Osteoblast (primary cell): ENCODE data around the gene NAV2. TPM values are rescaled to one million over a fixed set of nuclear protein-coding genes. Genes with fewer than 3 reads are reported as not detected.

Source experiments
- DNase-seq: peaks from one replicate; pipeline ENCODE4 v3.0.0; 2011; ENCODE audit warnings: low spot score, mixed read lengths; ENCODE audit not compliant: insufficient read length; ENCODE audit errors: missing footprints
- H2AFZ ChIP-seq: 2 replicates; pipeline ENCODE4 v1.6.0; 2011; ENCODE audit warnings: mild to moderate bottlenecking, low read length
- H3K27ac ChIP-seq: 2 replicates; pipeline ENCODE4 v1.5.1; 2011; ENCODE audit warnings: mild to moderate bottlenecking, low read depth, low read length, moderate library complexity
- H3K27me3 ChIP-seq: 2 replicates; pipeline ENCODE4 v1.6.0; 2012; ENCODE audit warnings: mild to moderate bottlenecking, control low read depth, inconsistent platforms, low read length, moderate library complexity; ENCODE audit not compliant: insufficient read depth
- H3K36me3 ChIP-seq: 2 replicates; pipeline ENCODE4 v1.5.1; 2011; ENCODE audit warnings: mild to moderate bottlenecking, low read length, control low read depth, moderate library complexity; ENCODE audit not compliant: insufficient read depth
- H3K4me1 ChIP-seq: 2 replicates; pipeline ENCODE4 v1.5.1; 2011; ENCODE audit warnings: mild to moderate bottlenecking, low read length, control low read depth, moderate library complexity; ENCODE audit not compliant: insufficient read depth
- H3K4me2 ChIP-seq: 2 replicates; pipeline ENCODE4 v1.6.0; 2011; ENCODE audit warnings: mild to moderate bottlenecking, low read length; ENCODE audit not compliant: insufficient read depth
- H3K4me3 ChIP-seq: fragments of 200-600 bp; sonication (generic); 3 replicates; pipeline ENCODE4 v1.5.1; 2012; ENCODE audit warnings: mild to moderate bottlenecking, low read length, inconsistent platforms; ENCODE audit not compliant: insufficient read depth
- H3K79me2 ChIP-seq: 2 replicates; pipeline ENCODE4 v1.6.0; 2012; ENCODE audit warnings: mild to moderate bottlenecking, low read length, control low read depth, inconsistent platforms; ENCODE audit not compliant: insufficient read depth
- H3K9me3 ChIP-seq: 2 replicates; pipeline ENCODE4 v1.5.1; 2011; ENCODE audit warnings: low read depth, low read length, control low read depth
- H4K20me1 ChIP-seq: 2 replicates; pipeline ENCODE4 v1.6.0; 2012; ENCODE audit warnings: mild to moderate bottlenecking, low read length, control low read depth; ENCODE audit not compliant: insufficient read depth
- CTCF ChIP-seq: IDR thresholded peaks from 2 replicates; pipeline ENCODE4 v1.5.1; 2011; ENCODE audit warnings: mild to moderate bottlenecking, low read depth, low read length, moderate library complexity; ENCODE audit errors: extremely low read depth
- total RNA-seq: library from RNA; depleted of rRNA; stranded (reverse); fragments of >200 nt; gene quantifications from 2 replicates; pipeline ENCODE4 v1.2.3, GENCODE V29; 2012

The NAV2 gene
- total RNA-seq, 1 donor: 8.7 TPM

- Histone ChIP-seq H3K79me2 (no peaks in the 10 kb centered on the region), H3K4me3 (no peak overlapping the region), H4K20me1 (no peaks in the 10 kb centered on the region), H3K9me3 (no peaks in the 10 kb centered on the region), H3K27ac (no peak overlapping the region), H3K27me3 (no peaks in the 10 kb centered on the region), H3K36me3 (no peaks in the 10 kb centered on the region), H2AFZ (no peak overlapping the region), H3K4me1 (peaks cover 27% of the 10 kb centered on the region), H3K4me2 (no peak overlapping the region)
- DNase-seq: no peak
- TF ChIP-seq CTCF: no peak
Observed at GRCh38 chr11:19669511-19669910, 43.1 kb upstream of the NAV2 start.

GRCh38 chr11:19670030-19670791, 42.4 kb upstream of the NAV2 start:
- H2AFZ ChIP-seq: peak overlapping the region; percentile 74
- H3K9me3 ChIP-seq: no peaks in the 10 kb centered on the region
- H3K36me3 ChIP-seq: no peaks in the 10 kb centered on the region
- H3K4me3 ChIP-seq: no peak overlapping the region
- no peaks in the 10 kb centered on the region for H3K79me2 ChIP-seq
- peak overlapping the region; percentile 23 for H3K4me2 ChIP-seq
- H3K27ac ChIP-seq: no peak overlapping the region
- no peaks in the 10 kb centered on the region for H3K27me3 ChIP-seq
- no peaks in the 10 kb centered on the region for H4K20me1 ChIP-seq
- peak; percentile 87 for DNase-seq
- peaks cover 21% of the 10 kb centered on the region for H3K4me1 ChIP-seq
- TF ChIP-seq CTCF: no peak

GRCh38 chr11:19672586-19673206, 39.9 kb upstream of the NAV2 start:
- no peaks in the 10 kb centered on the region for H3K9me3 ChIP-seq
- TF ChIP-seq CTCF: no peak
- DNase-seq: no peak
- H3K4me2 ChIP-seq: no peak overlapping the region
- H3K27me3 ChIP-seq: no peaks in the 10 kb centered on the region
- no peak overlapping the region for H3K4me3 ChIP-seq
- H3K79me2 ChIP-seq: no peaks in the 10 kb centered on the region
- H4K20me1 ChIP-seq: no peaks in the 10 kb centered on the region
- no peak overlapping the region for H3K27ac ChIP-seq
- H2AFZ ChIP-seq: no peak overlapping the region
- peaks cover 18% of the 10 kb centered on the region for H3K4me1 ChIP-seq
- H3K36me3 ChIP-seq: no peaks in the 10 kb centered on the region

GRCh38 chr11:19673924-19674729, 38.5 kb upstream of the NAV2 start:
- H3K4me3 ChIP-seq: no peak overlapping the region
- H3K36me3 ChIP-seq: no peaks in the 10 kb centered on the region
- H4K20me1 ChIP-seq: no peaks in the 10 kb centered on the region
- H3K27ac ChIP-seq: no peak overlapping the region
- DNase-seq: no peak
- H2AFZ ChIP-seq: no peak overlapping the region
- no peak overlapping the region for H3K4me2 ChIP-seq
- no peaks in the 10 kb centered on the region for H3K27me3 ChIP-seq
- H3K9me3 ChIP-seq: no peaks in the 10 kb centered on the region
- TF ChIP-seq CTCF: no peak
- H3K79me2 ChIP-seq: no peaks in the 10 kb centered on the region
- peaks cover 11% of the 10 kb centered on the region for H3K4me1 ChIP-seq
